Heart left ventricle (tissue), 16 donors: Measurements from ENCODE around the gene VWA8. TPM values are rescaled to one million over a fixed set of nuclear protein-coding genes. Genes with fewer than 3 reads are reported as not detected.

Source experiments
- ATAC-seq, 4 donors: fragments of 200-7000 bp; cut with Tn5 transposase; one replicate each; pipeline ENCODE4 v1.9.1; 2020 to 2022; ENCODE audit warnings: moderate library complexity in 4 of 4, mild to moderate bottlenecking in 3 of 4, moderate number of reproducible peaks in 1 of 4
- DNase-seq, 5 donors: peaks; one replicate each; pipeline ENCODE4 v3.0.0-alpha.2; 2020
- H3K27ac ChIP-seq, 12 donors: fragments of 200-600 bp; sonication (generic) in 4 of 12; one replicate each; pipeline versions ENCODE4 v1.5.0 to v1.8.0; 2016 to 2022; ENCODE audit warnings: mild to moderate bottlenecking in 2 of 12
- H3K27me3 ChIP-seq, 9 donors: fragments of 200-600 bp; sonication (generic) in 2 of 9; one replicate each; pipeline versions ENCODE4 v1.5.1 to v1.8.0; 2016 to 2022; ENCODE audit warnings: mild to moderate bottlenecking in 3 of 9
- H3K36me3 ChIP-seq, 9 donors: fragments of 200-600 bp; sonication (generic) in 2 of 9; one replicate each; pipeline versions ENCODE4 v1.5.0 to v1.8.0; 2018 to 2022; ENCODE audit warnings: mild to moderate bottlenecking in 2 of 9
- H3K4me1 ChIP-seq, 12 donors: fragments of 200-600 bp; sonication (generic) in 4 of 12; one replicate each; pipeline versions ENCODE4 v1.5.0 to v1.8.0; 2016 to 2022; ENCODE audit warnings: mild to moderate bottlenecking in 3 of 12
- H3K4me3 ChIP-seq, 12 donors: fragments of 200-600 bp; sonication (generic) in 4 of 12; one replicate each; pipeline versions ENCODE4 v1.5.0 to v1.8.0; 2017 to 2022; ENCODE audit warnings: mild to moderate bottlenecking in 9 of 12, moderate library complexity in 4 of 12
- H3K9me3 ChIP-seq, 12 donors: fragments of 200-600 bp; sonication (generic) in 4 of 12; one replicate each; pipeline versions ENCODE4 v1.5.0 to v1.8.0; 2016 to 2022; ENCODE audit warnings: mild to moderate bottlenecking in 1 of 12
- CTCF ChIP-seq, 12 donors: fragments of 200-600 bp; sonication (generic) in 4 of 12; IDR thresholded peaks; one replicate each; pipeline versions ENCODE4 v1.5.0 to v1.8.0; 2018 to 2022; ENCODE audit warnings: antibody characterized with exemption in 12 of 12, mild to moderate bottlenecking in 5 of 12
- POLR2A ChIP-seq, 2 donors: fragments of 450-650 bp; IDR thresholded peaks; one replicate each; pipeline ENCODE4 v1.6.1; 2017; ENCODE audit warnings: antibody characterized with exemption in 2 of 2, mild to moderate bottlenecking in 2 of 2, moderate library complexity in 2 of 2
- WGBS, 4 donors: extraction: QIAGEN DNeasy Blood & Tissue Kit in 2 of 4; methylation state at CpG; one replicate each; pipeline versions ENCODE4 v1.1.5 to v1.1.7; 2013 to 2018; 5-methylcytosine and 5-hydroxymethylcytosine counted together
- intact Hi-C, 10 donors: fragments of 100-400 bp; cut with DNase I; formaldehyde crosslinking; loops; one replicate each; pipeline versions ENCODE4 v1.11.1 to v1.14.2; 2022
- polyA plus RNA-seq, 2 donors: library from polyadenylated mRNA; stranded (reverse); fragments of 200-250 nt; gene quantifications; one replicate each; pipeline ENCODE4 v1.2.3, GENCODE V29; 2013
- total RNA-seq, 9 donors: library from RNA; depleted of rRNA in 2 of 9; stranded (reverse); fragments of >200 nt in 2 of 9; fragmentation: NEBNext Ultra II Directional in 3 of 9; extraction: Animal tissue kit (Norgen Biotek cat#: 25700) in 3 of 9; gene quantifications; one replicate each; pipeline versions ENCODE4 v1.1.0 to v1.2.4, GENCODE V29; 2016 to 2023
- donor health status: ischemic (EF 13 %, LVEDD 7.1; RV severe dilation, severe dysfunction).
- donor health status: healthy with polysubstance abuse.
- donor health status: DM: no; HTN: yes; CAD: no.
- donor health status: DM: no; HTN: no; CAD: no.
- donor health status: ischemic (EF 25% LVEDD 6.9; RV normal size, moderate dysfunction).
- donor health status: ischemic (EF 25% LVEDD 5.7; RV mildly dilated, moderate dysfunction).
- donor health status: healthy.
- donor health status: DM: yes; HTN: yes; CAD: no.
- donor health status: ischemic (EF 35%, LVEDD 5.7; RV mildly dilated, moderate dysfunction).
- donor health status: nonischemic (EF 11% LVEDD 7.7; RV severe dilation, severe dysfunction).
- donor health status: DM: yes; HTN: yes; CAD: no.
- donor health status: PGD.
- donor health status: ischemic (EF 29% LVEDD 5.4; RV normal size, mild dysfunction).
- donor health status: nonischemic (EF 23%, LVEDD 6.1; RV moderate dilation, normal function).

Gene VWA8
- total and polyA plus RNA-seq, 11 donors: 12.1 to 64.1 (median 41.8) TPM

- H3K4me3 ChIP-seq: no peak overlapping the region
- no peak for TF ChIP-seq POLR2A (IDR thresholded peaks at IDR 0.05)
- no peak for TF ChIP-seq CTCF (IDR thresholded peaks at IDR 0.05)
- H3K36me3 ChIP-seq: peaks cover 0 to 50% (median 14%) of the 10 kb centered on the region in 9 donors
- DNase-seq (no peak), ATAC-seq (no peak)
- peak overlapping the region in 3 of 12 donors; percentile 0 to 38 (median 12) for H3K27ac ChIP-seq
- intact Hi-C loops: loop anchor here in 1 of 10 donors (10.0 kb wide), 1 partner anchor 55 kb away; no protein-coding TSS in a partner anchor
- H3K27me3 ChIP-seq: no peaks in the 10 kb centered on the region
- peaks cover 0 to 9% (median 0%) of the 10 kb centered on the region in 12 donors for H3K4me1 ChIP-seq
- no peaks in the 10 kb centered on the region for H3K9me3 ChIP-seq
These were observed 370.8 kb downstream of the VWA8 start for GRCh38 chr13:41590122-41590521.

- Histone ChIP-seq H3K4me3 (no peak overlapping the region), H3K36me3 (peaks cover 0 to 57% (median 14%) of the 10 kb centered on the region in 9 donors), H3K27ac (no peak overlapping the region), H3K4me1 (peaks cover 0 to 9% (median 0%) of the 10 kb centered on the region in 12 donors), H3K9me3 (no peaks in the 10 kb centered on the region), H3K27me3 (no peaks in the 10 kb centered on the region)
- no peak for TF ChIP-seq POLR2A (IDR thresholded peaks at IDR 0.05)
- no peak for TF ChIP-seq CTCF (IDR thresholded peaks at IDR 0.05)
- intact Hi-C loops: no loop called here
- ATAC-seq: no peak
- WGBS, 4 donors: 79 to 94% (median 87%) methylated on average over 3 of the region's 3 CpGs
- no peak for DNase-seq
These were observed 371.5 kb downstream of the VWA8 start for GRCh38 chr13:41589434-41589833.

GRCh38 chr13:41588899-41589298 is 372.0 kb downstream of the VWA8 start:
- H3K4me3 ChIP-seq: no peak overlapping the region
- WGBS, 4 donors: 90 to 93% (median 91%) methylated on average over 2 of the region's 2 CpGs
- peaks cover 0 to 9% (median 0%) of the 10 kb centered on the region in 12 donors for H3K4me1 ChIP-seq
- TF ChIP-seq POLR2A (IDR thresholded peaks at IDR 0.05) (no peak), CTCF (IDR thresholded peaks at IDR 0.05) (no peak)
- no peak for DNase-seq
- H3K27ac ChIP-seq: no peak overlapping the region
- no peaks in the 10 kb centered on the region for H3K9me3 ChIP-seq
- intact Hi-C loops: no loop called here
- ATAC-seq: no peak
- no peaks in the 10 kb centered on the region for H3K27me3 ChIP-seq
- H3K36me3 ChIP-seq: peaks cover 0 to 62% (median 14%) of the 10 kb centered on the region in 9 donors

GRCh38 chr13:41588448-41588847 is 372.5 kb downstream of the VWA8 start:
- ATAC-seq (no peak), DNase-seq (no peak)
- Histone ChIP-seq H3K27ac (no peak overlapping the region), H3K36me3 (peaks cover 0 to 62% (median 14%) of the 10 kb centered on the region in 9 donors), H3K4me1 (peaks cover 0 to 6% (median 0%) of the 10 kb centered on the region in 12 donors), H3K27me3 (no peaks in the 10 kb centered on the region), H3K4me3 (no peak overlapping the region), H3K9me3 (no peaks in the 10 kb centered on the region)
- 91 to 98% (median 96%) methylated on average over 1 of the region's 1 CpG for WGBS, 4 donors
- intact Hi-C loops: no loop called here
- TF ChIP-seq CTCF (IDR thresholded peaks at IDR 0.05): no peak
- TF ChIP-seq POLR2A (IDR thresholded peaks at IDR 0.05): no peak
